HTERT RPE-1 (cell line): ENCODE results near the gene SPARCL1.
"Not testable (repeated sequence)": the region's sequence is repeated elsewhere in the genome, so short reads cannot be mapped to it uniquely, and the experiment has no call there.

Source experiments
- in situ Hi-C: fragments of 300-500 bp; cut with MboI; formaldehyde crosslinking; loops from 4 replicates; pipeline ENCODE4 v1.14.3; 2020; ENCODE audit warnings: low sequenced_read_pairs

SPARCL1 gene

DNA sequence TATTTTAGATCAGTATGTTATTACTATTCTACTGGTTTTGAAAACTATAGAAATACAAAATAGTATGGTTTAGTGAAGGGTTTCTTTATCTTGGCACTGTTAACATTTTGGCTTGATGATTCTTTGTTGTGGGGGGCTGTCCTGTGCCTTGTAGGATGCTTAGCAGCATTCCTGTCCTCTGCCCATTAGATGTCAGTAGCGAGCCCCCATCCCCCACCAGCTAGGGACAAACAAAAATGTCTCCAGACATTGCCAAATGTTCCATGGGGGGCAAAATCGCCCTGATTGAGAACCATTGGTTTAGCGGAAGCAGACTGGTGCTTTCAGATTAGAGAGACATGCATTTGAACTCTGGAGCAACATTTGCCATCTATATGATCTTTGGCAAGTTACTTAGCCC is 23.3 kb downstream of the SPARCL1 start:
- in situ Hi-C loops: no loop called here

DNA sequence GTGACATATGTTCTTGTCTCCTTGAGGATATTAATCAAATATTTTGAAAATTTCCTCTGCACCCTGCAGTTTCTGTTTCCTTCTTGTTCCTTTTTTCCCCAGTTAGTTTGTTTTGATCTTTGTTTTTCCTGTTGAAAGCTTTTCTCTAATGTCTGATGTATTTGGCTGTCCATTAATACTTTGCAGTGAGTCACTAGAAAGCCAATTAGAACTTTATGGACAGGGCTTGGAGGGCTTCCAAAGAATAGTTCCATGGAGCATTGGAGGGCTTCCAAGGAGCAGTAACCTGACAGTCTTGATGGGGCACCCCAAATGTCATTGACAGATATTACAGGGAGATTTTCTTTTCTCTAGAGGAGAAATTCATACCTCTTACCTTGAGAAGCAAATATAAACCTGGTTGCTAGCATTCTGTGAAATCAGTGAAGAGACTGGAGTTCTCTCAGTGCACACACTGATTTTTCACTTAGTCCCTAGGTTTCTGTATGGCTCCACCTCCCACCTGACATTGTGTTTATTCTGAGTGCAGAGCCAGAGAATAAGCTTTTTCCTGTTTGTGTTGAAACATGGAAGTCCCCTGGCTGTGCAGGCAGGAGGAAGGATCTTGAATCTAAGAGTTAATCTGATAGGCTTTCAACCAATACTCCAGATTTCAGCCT is 26.5 kb downstream of the SPARCL1 start:
- in situ Hi-C loops: no loop called here

DNA sequence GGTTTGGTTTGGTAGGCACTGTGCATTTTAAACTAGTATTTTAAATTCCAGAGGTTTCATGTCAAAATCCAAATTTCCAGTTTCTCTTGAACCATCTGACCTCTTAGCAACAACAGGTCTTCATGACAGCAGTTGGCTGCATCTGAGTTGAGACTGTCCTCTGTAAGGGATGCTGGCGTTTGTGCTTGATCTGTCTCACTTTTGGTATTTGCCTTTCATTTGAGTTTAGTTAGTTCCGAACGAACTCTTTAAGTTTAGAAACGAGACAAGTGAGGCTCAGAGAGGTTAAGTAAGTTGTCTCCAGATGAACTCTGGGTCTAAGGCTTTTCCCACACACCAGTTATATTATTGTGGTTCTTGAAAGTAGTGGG is 29.1 kb downstream of the SPARCL1 start:
- in situ Hi-C loops: no loop called here

- in situ Hi-C loops: no loop called here
Observed at GRCh38 chr4:87499403-87500091, 29.6 kb downstream of the SPARCL1 start.

DNA sequence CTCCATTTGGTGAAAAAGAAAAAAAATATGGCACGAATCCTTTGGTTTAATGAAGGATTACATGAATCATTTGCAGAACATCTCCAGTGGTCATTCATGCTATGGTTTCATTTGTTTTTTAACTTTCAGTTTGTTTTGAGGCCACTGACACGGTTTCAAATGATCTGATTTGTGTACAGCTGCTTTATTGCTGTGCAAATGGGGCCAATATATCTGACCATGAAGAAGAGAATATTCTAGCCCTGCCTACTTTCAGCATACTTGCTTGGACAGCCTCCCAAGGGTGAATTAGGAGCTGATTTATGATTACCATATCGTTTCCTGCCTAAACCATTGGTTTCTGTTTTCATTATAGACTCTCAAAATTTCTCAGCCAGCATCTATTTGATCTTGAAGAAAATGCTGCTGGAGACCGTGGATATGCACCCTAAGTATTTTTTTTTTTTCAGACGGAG is 30.7 kb downstream of the SPARCL1 start:
- in situ Hi-C loops: no loop called here

GRCh38 chr4:87497578-87497977 is 31.6 kb downstream of the SPARCL1 start:
- in situ Hi-C loops: no loop called here

- in situ Hi-C loops: no loop called here
Observed at GRCh38 chr4:87497159-87497558, 32.0 kb downstream of the SPARCL1 start.

- in situ Hi-C loops: no loop called here
Observed at GRCh38 chr4:87493115-87493514, 36.1 kb downstream of the SPARCL1 start.

GRCh38 chr4:87491851-87492250 is 37.3 kb downstream of the SPARCL1 start:
- in situ Hi-C loops: not testable (repeated sequence)

DNA sequence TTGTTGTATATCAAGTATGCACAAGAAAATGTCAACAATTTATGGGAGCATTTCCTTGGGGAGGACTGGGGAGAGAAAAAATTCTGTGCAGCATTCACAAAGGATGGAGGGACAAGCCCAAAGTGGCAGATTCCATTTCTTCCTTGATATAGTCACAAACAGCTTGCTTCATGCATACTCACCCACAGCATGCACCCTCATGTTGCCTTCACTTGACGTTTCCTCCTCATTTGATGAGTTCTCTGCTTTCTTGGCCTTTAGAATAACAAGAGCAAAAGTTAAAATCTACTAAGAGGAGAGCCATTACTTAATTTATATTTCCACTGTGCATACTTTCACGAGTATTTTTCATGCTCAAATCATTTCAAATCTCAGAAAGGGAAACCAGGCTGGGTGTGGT is 37.7 kb downstream of the SPARCL1 start:
- in situ Hi-C loops: no loop called here

DNA sequence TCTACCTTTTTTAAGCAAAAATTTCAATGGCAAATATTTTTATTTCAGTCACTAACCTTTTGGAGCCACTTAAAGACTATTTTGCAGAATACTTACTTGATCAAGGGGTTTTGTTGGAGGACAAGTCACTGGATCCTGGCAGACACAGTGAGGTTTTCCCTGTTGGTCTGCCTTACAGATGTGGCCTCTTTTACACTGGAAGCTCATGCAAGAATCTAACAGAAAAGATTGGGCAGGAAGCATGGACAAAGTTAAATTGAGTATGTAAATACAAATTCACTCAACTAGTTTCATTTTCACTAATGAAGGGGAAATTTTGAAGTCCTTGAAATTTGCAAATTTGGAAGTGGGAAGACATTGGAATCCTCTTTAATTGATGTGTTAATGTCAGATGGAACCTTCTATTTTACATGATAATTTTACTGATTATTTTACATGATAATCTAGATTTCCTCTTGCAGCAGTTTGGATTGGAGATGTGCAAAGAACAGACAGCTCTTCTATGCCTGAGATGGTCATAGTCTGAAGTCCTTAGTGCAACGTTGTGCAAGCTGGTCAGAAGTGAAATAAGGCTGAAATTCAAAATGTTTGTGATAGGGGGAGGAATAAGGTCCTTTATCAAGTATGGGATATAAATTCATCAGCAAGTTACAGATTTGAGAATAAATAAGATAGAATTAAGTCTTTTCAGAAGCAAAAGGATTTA is 38.4 kb downstream of the SPARCL1 start:
- in situ Hi-C loops: no loop called here

GRCh38 chr4:87489678-87490077 is 39.5 kb downstream of the SPARCL1 start:
- in situ Hi-C loops: no loop called here

DNA sequence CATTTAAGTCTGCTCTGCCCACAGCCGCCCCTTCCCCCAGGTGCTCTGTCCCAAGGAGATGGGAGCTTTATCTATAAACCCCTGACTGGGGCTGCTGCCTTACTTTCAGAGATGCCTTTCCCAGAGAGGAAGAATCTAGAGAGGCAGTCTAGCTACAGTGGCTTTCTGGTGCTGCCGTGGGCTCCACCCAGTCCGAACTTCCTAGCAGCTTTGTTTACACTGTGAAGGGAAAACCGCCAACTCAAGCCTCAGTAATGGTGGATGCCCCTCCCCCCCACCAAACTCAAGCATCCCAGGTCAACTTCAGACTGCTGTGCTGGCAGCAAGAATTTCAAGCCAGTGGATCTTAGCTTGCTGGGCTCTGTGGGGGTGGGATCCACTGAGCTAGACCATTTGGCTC is 40.5 kb downstream of the SPARCL1 start:
- in situ Hi-C loops: not testable (repeated sequence)

DNA sequence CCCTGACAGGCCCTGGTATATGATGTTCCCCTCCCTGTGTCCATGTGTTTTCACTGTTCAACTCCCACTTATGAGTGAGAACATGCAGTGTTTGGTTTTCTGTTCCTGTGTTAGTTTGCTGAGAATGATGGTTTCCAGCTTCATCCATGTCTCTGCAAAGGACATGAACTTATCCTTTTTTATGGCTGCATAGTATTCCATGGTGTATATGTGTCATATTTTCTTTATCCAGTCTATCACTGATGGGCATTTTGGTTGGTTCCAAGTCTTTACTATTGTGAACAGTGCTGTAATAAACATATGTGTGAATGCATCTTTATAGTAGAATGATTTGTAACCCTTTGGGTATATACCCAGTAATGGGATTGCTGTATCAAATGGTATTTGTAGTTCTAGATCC is 45.9 kb downstream of the SPARCL1 start:
- in situ Hi-C loops: not testable (repeated sequence)

- in situ Hi-C loops: no loop called here
Observed at GRCh38 chr4:87481377-87481776, 47.8 kb downstream of the SPARCL1 start.

GRCh38 chr4:87478732-87479250 is 50.4 kb downstream of the SPARCL1 start:
- in situ Hi-C loops: no loop called here

GRCh38 chr4:87476934-87477333 is 52.2 kb downstream of the SPARCL1 start:
- in situ Hi-C loops: no loop called here

- in situ Hi-C loops: no loop called here
Observed at GRCh38 chr4:87469390-87469789, 59.8 kb downstream of the SPARCL1 start.

- in situ Hi-C loops: no loop called here
Observed at GRCh38 chr4:87465739-87466366, 63.3 kb downstream of the SPARCL1 start.

- in situ Hi-C loops: no loop called here
Observed at GRCh38 chr4:87462102-87462501, 67.1 kb downstream of the SPARCL1 start.

- in situ Hi-C loops: no loop called here
Observed at GRCh38 chr4:87461281-87461700, 67.9 kb downstream of the SPARCL1 start.
